ENCODE measurements around the gene IFI27L1.
A peak's percentile ranks its signal among the peaks of the same experiment; 100 is the strongest.

Gene IFI27L1

GRCh38 chr14:94142836-94143235, 61.7 kb downstream of the IFI27L1 start:
- no peak overlapping the region for H3K4me3 ChIP-seq (ENCODE audit: low read depth, low read length)
- in situ Hi-C loops (cut with HindIII; ENCODE audit: low sequenced_read_pairs) = no loop called here
- no peak for DNase-seq (ENCODE audit: low read depth, low spot score)
- no peak for TF ChIP-seq CTCF (IDR thresholded peaks at IDR 0.05; ENCODE audit: low read depth, low read length)

GRCh38 chr14:94143239-94143638, 62.1 kb downstream of the IFI27L1 start:
- no peak overlapping the region for H3K4me3 ChIP-seq (ENCODE audit: low read depth, low read length)
- in situ Hi-C loops (cut with HindIII; ENCODE audit: low sequenced_read_pairs) = no loop called here
- DNase-seq (ENCODE audit: low read depth, low spot score) = no peak
- TF ChIP-seq CTCF (IDR thresholded peaks at IDR 0.05; ENCODE audit: low read depth, low read length) = peak; percentile 47

DNA sequence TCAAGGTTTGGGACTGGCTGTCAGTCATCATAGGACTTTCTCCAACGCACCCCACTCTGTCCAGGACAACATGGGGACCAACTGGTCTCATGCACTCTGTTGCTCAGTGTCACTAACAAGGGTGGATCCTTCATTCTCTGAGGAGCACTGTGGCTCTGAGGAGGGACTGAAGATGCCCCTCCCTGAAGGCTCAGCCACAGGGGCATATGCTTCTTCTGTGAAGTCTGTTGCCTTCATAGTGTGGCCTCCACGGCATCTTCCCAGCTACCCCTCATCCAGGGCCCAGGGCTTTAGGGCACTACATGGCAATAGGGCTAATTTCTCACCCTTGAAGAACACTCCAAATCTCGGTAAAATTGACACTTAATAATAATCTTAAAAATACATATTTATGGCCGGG, 62.6 kb downstream of the IFI27L1 start:
- in situ Hi-C loops (cut with HindIII; ENCODE audit: low sequenced_read_pairs) = no loop called here
- DNase-seq (ENCODE audit: low read depth, low spot score) = no peak
- no peak overlapping the region for H3K4me3 ChIP-seq (ENCODE audit: low read depth, low read length)
- no peak for TF ChIP-seq CTCF (IDR thresholded peaks at IDR 0.05; ENCODE audit: low read depth, low read length)

DNA sequence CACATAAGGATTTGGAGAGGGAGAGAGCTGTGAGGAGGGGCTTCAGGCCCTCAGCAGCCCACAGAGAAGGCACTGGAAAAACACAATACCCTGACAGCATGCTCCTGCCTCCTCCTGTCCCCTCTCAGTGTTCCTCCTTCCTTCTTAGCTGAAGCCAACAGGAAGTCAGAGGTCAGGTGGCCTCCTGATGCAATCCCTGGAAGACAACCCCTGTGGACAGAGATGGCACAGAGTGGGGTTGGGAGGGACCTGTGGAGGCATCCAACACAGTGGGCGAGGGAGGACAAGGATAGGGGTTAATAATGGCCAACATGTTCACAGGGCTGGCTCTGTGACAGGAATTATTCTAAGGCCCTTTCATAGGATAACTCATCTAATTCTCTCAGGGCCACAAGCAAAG, 63.7 kb downstream of the IFI27L1 start:
- TF ChIP-seq CTCF (IDR thresholded peaks at IDR 0.05; ENCODE audit: low read depth, low read length) = no peak
- no peak overlapping the region for H3K4me3 ChIP-seq (ENCODE audit: low read depth, low read length)
- DNase-seq (ENCODE audit: low read depth, low spot score) = no peak
- in situ Hi-C loops (cut with HindIII; ENCODE audit: low sequenced_read_pairs) = no loop called here

DNA sequence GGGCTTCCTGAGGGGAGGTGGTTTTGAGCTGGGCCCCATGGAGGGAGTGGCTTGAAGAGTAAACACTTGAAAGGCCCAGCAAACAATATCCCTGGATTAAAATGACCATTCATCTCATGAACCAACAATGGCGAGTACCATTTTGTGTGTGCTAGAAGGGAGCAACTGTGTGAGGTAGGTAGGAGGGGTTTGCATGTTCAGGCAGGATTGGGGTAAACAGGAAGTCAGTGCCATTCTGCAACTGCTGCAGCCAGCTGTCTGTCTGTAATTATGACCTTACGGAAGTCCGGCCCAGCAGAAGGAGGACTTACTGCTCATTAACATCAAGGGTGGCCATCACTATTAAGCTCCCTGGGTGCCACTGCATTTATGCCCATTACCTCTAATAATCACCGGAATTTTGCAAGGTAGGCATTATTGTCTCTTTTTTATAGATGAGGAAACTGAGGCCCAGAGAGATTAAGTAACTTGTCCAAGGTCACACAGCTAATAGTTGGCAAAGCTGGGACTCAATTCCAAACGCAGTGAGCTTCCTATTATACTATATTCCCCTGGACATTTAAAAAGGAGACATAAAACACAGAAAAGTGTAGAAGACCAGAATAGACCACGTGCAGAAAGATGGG, 64.9 kb downstream of the IFI27L1 start:
- no peak overlapping the region for H3K4me3 ChIP-seq (ENCODE audit: low read depth, low read length)
- DNase-seq (ENCODE audit: low read depth, low spot score) = no peak
- TF ChIP-seq CTCF (IDR thresholded peaks at IDR 0.05; ENCODE audit: low read depth, low read length) = no peak
- in situ Hi-C loops (cut with HindIII; ENCODE audit: low sequenced_read_pairs) = no loop called here
